ENCODE data around the gene ENDOD1. TPM values are rescaled to one million over a fixed set of nuclear protein-coding genes. Genes with fewer than 3 reads are reported as not detected.

The ENDOD1 gene
- total RNA-seq, 1 donor from 2014 or later = 4.5 TPM

DNA sequence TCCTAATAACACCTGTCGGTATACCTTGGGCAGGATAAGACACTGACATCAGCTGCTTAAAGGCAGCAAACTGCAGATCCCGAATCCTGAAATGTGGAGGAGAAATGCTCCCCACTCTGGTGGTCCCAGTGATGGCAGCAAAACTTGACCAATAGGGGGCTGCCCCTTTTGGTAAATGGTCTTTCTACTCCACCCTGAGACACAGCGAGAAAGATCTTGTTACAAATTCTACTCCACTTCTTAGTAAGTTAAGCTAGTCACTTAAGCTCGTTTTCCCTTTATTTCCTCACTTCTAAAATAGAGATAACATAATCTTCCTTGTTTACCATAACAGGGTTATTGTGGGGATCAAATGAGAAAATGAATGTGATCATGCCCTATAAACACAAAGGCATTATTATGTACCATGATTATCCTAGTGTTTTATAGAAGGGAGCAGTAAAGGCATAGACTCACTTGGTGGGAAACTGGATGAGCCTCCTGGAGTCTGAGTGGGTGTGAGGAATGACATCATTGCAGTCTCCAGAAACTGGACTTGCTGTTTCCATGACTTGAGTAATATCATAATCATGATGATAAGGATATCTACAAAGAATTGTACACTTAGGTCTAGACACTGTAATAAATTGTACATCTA lies 50.9 kb downstream of the ENDOD1 start:
- no peaks in the 10 kb centered on the region for H3K36me3 Mint-ChIP-seq (ENCODE audit: low read depth, unreplicated experiment)

DNA sequence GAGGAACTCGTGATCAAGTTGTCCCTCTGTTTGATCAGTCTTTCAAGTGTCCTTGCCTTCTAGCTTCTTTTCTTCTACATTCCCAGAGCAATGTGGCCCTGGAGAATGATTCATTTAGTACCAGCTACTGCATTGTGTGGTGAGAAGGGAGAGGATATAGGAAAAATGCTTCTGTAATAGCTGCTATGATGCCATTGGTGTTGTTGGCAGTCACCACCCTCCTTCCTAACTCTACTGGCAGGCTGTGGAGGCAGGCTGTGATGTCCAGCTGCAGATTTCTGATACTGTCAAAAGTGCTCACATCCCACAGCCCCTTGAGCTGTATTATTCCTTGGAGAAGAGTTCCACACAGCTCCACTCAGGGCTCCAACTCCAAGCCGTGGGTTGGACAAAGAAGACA lies 52.8 kb downstream of the ENDOD1 start:
- H3K27ac Mint-ChIP-seq (ENCODE audit: unreplicated experiment) = no peak overlapping the region
- no peaks in the 10 kb centered on the region for H3K36me3 Mint-ChIP-seq (ENCODE audit: low read depth, unreplicated experiment)
- DNase-seq (ENCODE audit: low spot score) = no peak
- TF ChIP-seq, protein P1, sequence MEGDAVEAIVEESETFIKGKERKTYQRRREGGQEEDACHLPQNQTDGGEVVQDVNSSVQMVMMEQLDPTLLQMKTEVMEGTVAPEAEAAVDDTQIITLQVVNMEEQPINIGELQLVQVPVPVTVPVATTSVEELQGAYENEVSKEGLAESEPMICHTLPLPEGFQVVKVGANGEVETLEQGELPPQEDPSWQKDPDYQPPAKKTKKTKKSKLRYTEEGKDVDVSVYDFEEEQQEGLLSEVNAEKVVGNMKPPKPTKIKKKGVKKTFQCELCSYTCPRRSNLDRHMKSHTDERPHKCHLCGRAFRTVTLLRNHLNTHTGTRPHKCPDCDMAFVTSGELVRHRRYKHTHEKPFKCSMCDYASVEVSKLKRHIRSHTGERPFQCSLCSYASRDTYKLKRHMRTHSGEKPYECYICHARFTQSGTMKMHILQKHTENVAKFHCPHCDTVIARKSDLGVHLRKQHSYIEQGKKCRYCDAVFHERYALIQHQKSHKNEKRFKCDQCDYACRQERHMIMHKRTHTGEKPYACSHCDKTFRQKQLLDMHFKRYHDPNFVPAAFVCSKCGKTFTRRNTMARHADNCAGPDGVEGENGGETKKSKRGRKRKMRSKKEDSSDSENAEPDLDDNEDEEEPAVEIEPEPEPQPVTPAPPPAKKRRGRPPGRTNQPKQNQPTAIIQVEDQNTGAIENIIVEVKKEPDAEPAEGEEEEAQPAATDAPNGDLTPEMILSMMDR (IDR thresholded peaks at IDR 0.05; ENCODE audit: unreplicated experiment) = no peak
- H3K27me3 Mint-ChIP-seq (ENCODE audit: unreplicated experiment) = peaks cover 3% of the 10 kb centered on the region
- H3K4me3 Mint-ChIP-seq (ENCODE audit: unreplicated experiment) = no peak overlapping the region
- peaks cover 2% of the 10 kb centered on the region for H3K4me1 Mint-ChIP-seq (ENCODE audit: unreplicated experiment)
- H3K9me3 Mint-ChIP-seq (ENCODE audit: unreplicated experiment) = no peaks in the 10 kb centered on the region

More for the DNA sequence above, 50.9 kb downstream of the ENDOD1 start:
- no peak for DNase-seq (ENCODE audit: low spot score)
- Mint-ChIP-seq H3K9me3 (ENCODE audit: unreplicated experiment) (no peaks in the 10 kb centered on the region), H3K4me1 (ENCODE audit: unreplicated experiment) (no peaks in the 10 kb centered on the region), H3K4me3 (ENCODE audit: unreplicated experiment) (no peak overlapping the region), H3K27me3 (ENCODE audit: unreplicated experiment) (peaks cover 1% of the 10 kb centered on the region), H3K27ac (ENCODE audit: unreplicated experiment) (no peak overlapping the region)
- TF ChIP-seq, protein P1 (IDR thresholded peaks at IDR 0.05; ENCODE audit: unreplicated experiment) = no peak

DNA sequence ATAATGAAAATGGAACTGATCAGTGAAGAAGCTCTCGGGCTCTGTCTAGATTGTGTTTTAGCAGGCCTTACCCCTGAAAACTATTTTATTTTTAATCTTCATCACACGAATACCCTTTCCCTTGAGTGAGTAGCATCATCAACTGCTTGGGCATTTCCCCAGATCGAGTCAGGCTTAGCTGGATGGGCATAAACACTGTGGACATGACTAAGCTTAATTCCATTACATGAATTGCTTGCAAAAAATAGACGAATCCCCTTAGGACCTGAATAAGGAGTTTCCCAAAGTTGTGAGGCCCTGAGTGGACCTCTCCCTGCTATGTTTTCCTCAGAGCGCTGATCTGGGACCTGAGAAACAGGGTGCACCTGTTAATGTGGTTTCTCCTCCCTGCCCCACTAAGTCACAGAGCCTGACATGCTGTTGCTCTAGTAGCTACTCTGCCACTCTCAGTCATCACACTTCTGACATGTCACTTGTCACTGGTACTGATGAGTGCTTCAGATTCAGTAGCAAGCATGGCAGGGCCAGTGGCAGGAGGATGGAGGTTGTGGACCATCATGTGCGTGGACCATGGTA lies 53.5 kb downstream of the ENDOD1 start:
- Mint-ChIP-seq H3K4me3 (ENCODE audit: unreplicated experiment) (no peak overlapping the region), H3K36me3 (ENCODE audit: low read depth, unreplicated experiment) (no peaks in the 10 kb centered on the region), H3K4me1 (ENCODE audit: unreplicated experiment) (peaks cover 2% of the 10 kb centered on the region), H3K9me3 (ENCODE audit: unreplicated experiment) (no peaks in the 10 kb centered on the region), H3K27ac (ENCODE audit: unreplicated experiment) (no peak overlapping the region), H3K27me3 (ENCODE audit: unreplicated experiment) (peaks cover 3% of the 10 kb centered on the region)
- DNase-seq (ENCODE audit: low spot score) = no peak
- TF ChIP-seq, protein P1 (IDR thresholded peaks at IDR 0.05; ENCODE audit: unreplicated experiment) = no peak

DNA sequence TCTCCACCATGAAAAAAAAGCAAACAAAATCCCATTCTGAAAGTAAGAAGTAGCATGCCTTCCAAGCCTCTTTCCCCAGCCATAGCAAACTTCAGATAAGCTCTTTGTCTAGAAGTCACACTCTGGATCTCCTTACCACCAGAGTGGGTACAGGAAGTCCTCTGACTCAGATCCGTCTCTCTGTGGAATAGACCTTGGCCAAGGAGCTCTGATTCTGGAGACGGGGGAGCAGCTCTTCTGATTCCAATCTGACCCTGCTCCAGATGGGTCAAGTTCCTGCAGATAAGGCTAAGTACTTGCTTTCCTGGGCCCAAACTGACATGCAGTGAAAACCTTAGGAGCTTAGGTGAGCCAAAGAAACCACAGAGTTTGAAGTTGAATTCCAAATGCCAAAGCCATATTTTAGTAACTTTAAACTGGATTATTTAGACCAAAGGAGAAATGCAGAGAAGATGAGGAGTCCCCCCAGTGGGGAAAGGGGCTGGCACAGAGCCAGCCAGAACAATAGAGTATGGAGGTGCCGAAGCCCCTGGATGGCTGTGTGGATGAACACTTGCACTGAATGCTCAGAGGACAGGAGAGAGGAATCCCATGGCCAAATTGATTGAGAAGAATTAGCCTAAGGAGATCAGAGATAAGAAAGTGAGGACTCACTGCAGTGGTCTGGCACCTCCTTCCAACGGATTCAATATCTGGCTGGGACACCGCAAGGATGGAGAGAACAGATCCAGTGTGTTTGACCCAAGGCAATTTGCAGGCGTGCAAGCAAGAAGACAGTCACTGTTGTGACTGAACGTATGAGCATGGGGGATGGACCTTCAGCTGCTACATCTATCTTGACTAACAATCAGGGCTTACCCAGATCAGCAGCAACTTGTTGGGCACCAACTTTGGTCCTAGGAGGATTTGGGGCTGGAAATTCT lies 54.9 kb downstream of the ENDOD1 start:
- TF ChIP-seq, protein P1 (IDR thresholded peaks at IDR 0.05; ENCODE audit: unreplicated experiment) = no peak
- no peaks in the 10 kb centered on the region for H3K9me3 Mint-ChIP-seq (ENCODE audit: unreplicated experiment)
- H3K27me3 Mint-ChIP-seq (ENCODE audit: unreplicated experiment) = peaks cover 8% of the 10 kb centered on the region
- no peak overlapping the region for H3K27ac Mint-ChIP-seq (ENCODE audit: unreplicated experiment)
- no peaks in the 10 kb centered on the region for H3K36me3 Mint-ChIP-seq (ENCODE audit: low read depth, unreplicated experiment)
- DNase-seq (ENCODE audit: low spot score) = no peak
- H3K4me1 Mint-ChIP-seq (ENCODE audit: unreplicated experiment) = peaks cover 5% of the 10 kb centered on the region
- H3K4me3 Mint-ChIP-seq (ENCODE audit: unreplicated experiment) = no peak overlapping the region

All from endothelial cell (in vitro differentiated cells).